Measurements from ENCODE around the gene ADRA1B.

Gene ADRA1B

GRCh38 chr5:159902444-159903121 lies 13.7 kb upstream of the ADRA1B start:
- no peak for DNase-seq

- no peak for DNase-seq
These were observed 13.2 kb upstream of the ADRA1B start for GRCh38 chr5:159903131-159903530.

- DNase-seq, result no peak
These were observed 11.4 kb upstream of the ADRA1B start for GRCh38 chr5:159904874-159905273.

- no peak for DNase-seq
These were observed 10.8 kb upstream of the ADRA1B start for GRCh38 chr5:159905496-159905895.

- DNase-seq, result no peak
These were observed 9.8 kb upstream of the ADRA1B start for GRCh38 chr5:159906463-159906862.

- no peak for DNase-seq
These were observed 9.3 kb upstream of the ADRA1B start for GRCh38 chr5:159906943-159907342.

- DNase-seq, result no peak
These were observed 8.3 kb upstream of the ADRA1B start for GRCh38 chr5:159907689-159908590.

GRCh38 chr5:159908591-159908940 lies 7.7 kb upstream of the ADRA1B start:
- DNase-seq, result no peak

GRCh38 chr5:159909126-159909525 lies 7.2 kb upstream of the ADRA1B start:
- no peak for DNase-seq

- DNase-seq, result no peak
These were observed 6.0 kb upstream of the ADRA1B start for GRCh38 chr5:159910207-159910842.

GRCh38 chr5:159910843-159911229 lies 5.4 kb upstream of the ADRA1B start:
- DNase-seq, result no peak

- no peak for DNase-seq
These were observed 4.9 kb upstream of the ADRA1B start for GRCh38 chr5:159911349-159911748.

- DNase-seq, result no peak
These were observed 4.1 kb upstream of the ADRA1B start for GRCh38 chr5:159912033-159912800.

GRCh38 chr5:159913048-159913447 lies 3.2 kb upstream of the ADRA1B start:
- DNase-seq, result no peak

GRCh38 chr5:159913501-159913900 lies 2.8 kb upstream of the ADRA1B start:
- no peak for DNase-seq

GRCh38 chr5:159916841-159917761 lies 819 bp downstream of the ADRA1B start:
- no peak for DNase-seq

GRCh38 chr5:159917994-159918393 lies 1.7 kb downstream of the ADRA1B start:
- DNase-seq, result no peak

- no peak for DNase-seq
These were observed 5.4 kb downstream of the ADRA1B start for GRCh38 chr5:159921721-159922120.

GRCh38 chr5:159923008-159923407 lies 6.7 kb downstream of the ADRA1B start:
- DNase-seq, result no peak

GRCh38 chr5:159928122-159928909 lies 12.0 kb downstream of the ADRA1B start:
- DNase-seq, result no peak

- DNase-seq, result no peak
These were observed 12.9 kb downstream of the ADRA1B start for GRCh38 chr5:159929176-159929575.
